Stimulated activated naive CD8-positive, alpha-beta T cell treated with anti-CD3 and anti-CD28 coated beads, Interleukin-15, amount 100 ng/mL, for 72 hours (primary cell): ENCODE measurements around the gene UBASH3A.
A peak's percentile ranks its signal among the peaks of the same experiment; 100 is the strongest.

Experiments
- ATAC-seq: fragments of 150-1000 bp; cut with Tn5 transposase; 2 replicates; pipeline ENCODE4 v1.10.0; 2021; ENCODE audit warnings: mild to moderate bottlenecking, moderate library complexity
- DNase-seq, 2 donors: peaks; one replicate each; pipeline ENCODE4 v3.0.0; 2021 to 2022
- H3K27ac Mint-ChIP-seq, 2 donors: one replicate each; pipeline ENCODE4 v1.8.0; 2022; ENCODE audit warnings: mild to moderate bottlenecking in 2 of 2, mixed read lengths in 2 of 2, moderate library complexity in 2 of 2
- H3K27me3 Mint-ChIP-seq: one replicate; pipeline ENCODE4 v1.8.0; 2022; ENCODE audit warnings: mixed read lengths
- H3K4me1 Mint-ChIP-seq: one replicate; pipeline ENCODE4 v1.8.0; 2022; ENCODE audit warnings: mild to moderate bottlenecking, mixed read lengths
- H3K4me3 Mint-ChIP-seq, 2 donors: one replicate each; pipeline ENCODE4 v1.8.0; 2022; ENCODE audit warnings: mild to moderate bottlenecking in 2 of 2, mixed read lengths in 2 of 2, moderate library complexity in 1 of 2
- H3K9me3 Mint-ChIP-seq, 2 donors: one replicate each; pipeline ENCODE4 v1.8.0; 2022; ENCODE audit warnings: mixed read lengths in 2 of 2

Gene UBASH3A

GRCh38 chr21:42447732-42448131, 44.0 kb downstream of the UBASH3A start:
- Mint-ChIP-seq H3K27me3 (no peaks in the 10 kb centered on the region), H3K4me3 (no peak overlapping the region), H3K27ac (no peak overlapping the region), H3K4me1 (peaks cover 84% of the 10 kb centered on the region), H3K9me3 (no peaks in the 10 kb centered on the region)
- ATAC-seq (no peak), DNase-seq (no peak)

- H3K9me3 Mint-ChIP-seq = no peaks in the 10 kb centered on the region
- ATAC-seq = no peak
- H3K4me1 Mint-ChIP-seq = peaks cover 83% of the 10 kb centered on the region
- no peak overlapping the region for H3K4me3 Mint-ChIP-seq
- no peak for DNase-seq
- H3K27me3 Mint-ChIP-seq = no peaks in the 10 kb centered on the region
- peak overlapping the region in 1 of 2 donors; percentile 89 for H3K27ac Mint-ChIP-seq
Observed at GRCh38 chr21:42448686-42449085, 45.0 kb downstream of the UBASH3A start.

- ATAC-seq (no peak), DNase-seq (no peak)
- Mint-ChIP-seq H3K27me3 (no peaks in the 10 kb centered on the region), H3K4me1 (peaks cover 71% of the 10 kb centered on the region), H3K4me3 (no peak overlapping the region), H3K27ac (no peak overlapping the region), H3K9me3 (no peaks in the 10 kb centered on the region)
Observed at GRCh38 chr21:42451941-42452340, 48.2 kb downstream of the UBASH3A start.

GRCh38 chr21:42452401-42453223, 48.9 kb downstream of the UBASH3A start:
- ATAC-seq = no peak
- no peak overlapping the region for H3K4me3 Mint-ChIP-seq
- no peak for DNase-seq
- H3K4me1 Mint-ChIP-seq = peaks cover 69% of the 10 kb centered on the region
- H3K27me3 Mint-ChIP-seq = no peaks in the 10 kb centered on the region
- no peaks in the 10 kb centered on the region for H3K9me3 Mint-ChIP-seq
- no peak overlapping the region for H3K27ac Mint-ChIP-seq

- peaks cover 61% of the 10 kb centered on the region for H3K4me1 Mint-ChIP-seq
- ATAC-seq (no peak), DNase-seq (no peak)
- no peak overlapping the region for H3K4me3 Mint-ChIP-seq
- no peaks in the 10 kb centered on the region for H3K9me3 Mint-ChIP-seq
- H3K27me3 Mint-ChIP-seq = no peaks in the 10 kb centered on the region
- peak overlapping the region in 1 of 2 donors; percentile 19 for H3K27ac Mint-ChIP-seq
Observed at GRCh38 chr21:42453224-42453985, 49.7 kb downstream of the UBASH3A start.

GRCh38 chr21:42453986-42454570, 50.4 kb downstream of the UBASH3A start:
- Mint-ChIP-seq H3K4me1 (peaks cover 54% of the 10 kb centered on the region), H3K27me3 (no peaks in the 10 kb centered on the region), H3K4me3 (no peak overlapping the region), H3K9me3 (no peaks in the 10 kb centered on the region), H3K27ac (peak overlapping the region in 1 of 2 donors; percentile 19)
- no peak for DNase-seq
- no peak for ATAC-seq

GRCh38 chr21:42454786-42455185, 51.1 kb downstream of the UBASH3A start:
- H3K9me3 Mint-ChIP-seq = no peaks in the 10 kb centered on the region
- H3K27ac Mint-ChIP-seq = peak overlapping the region in 1 of 2 donors; percentile 52
- H3K4me1 Mint-ChIP-seq = peaks cover 47% of the 10 kb centered on the region
- no peaks in the 10 kb centered on the region for H3K27me3 Mint-ChIP-seq
- ATAC-seq (no peak), DNase-seq (no peak)
- H3K4me3 Mint-ChIP-seq = no peak overlapping the region

GRCh38 chr21:42455196-42455595, 51.5 kb downstream of the UBASH3A start:
- Mint-ChIP-seq H3K27me3 (no peaks in the 10 kb centered on the region), H3K27ac (peak overlapping the region in 1 of 2 donors; percentile 40), H3K4me1 (peaks cover 47% of the 10 kb centered on the region), H3K9me3 (no peaks in the 10 kb centered on the region), H3K4me3 (no peak overlapping the region)
- ATAC-seq (no peak), DNase-seq (no peak)

- H3K9me3 Mint-ChIP-seq = no peaks in the 10 kb centered on the region
- peaks cover 47% of the 10 kb centered on the region for H3K4me1 Mint-ChIP-seq
- no peak overlapping the region for H3K4me3 Mint-ChIP-seq
- ATAC-seq (no peak), DNase-seq (no peak)
- H3K27ac Mint-ChIP-seq = no peak overlapping the region
- no peaks in the 10 kb centered on the region for H3K27me3 Mint-ChIP-seq
Observed at GRCh38 chr21:42455754-42456440, 52.2 kb downstream of the UBASH3A start.

GRCh38 chr21:42456457-42456856, 52.8 kb downstream of the UBASH3A start:
- H3K4me3 Mint-ChIP-seq = no peak overlapping the region
- H3K9me3 Mint-ChIP-seq = no peaks in the 10 kb centered on the region
- ATAC-seq = peak; percentile 89
- DNase-seq = peak in 1 of 2 donors; percentile 47
- peaks cover 48% of the 10 kb centered on the region for H3K4me1 Mint-ChIP-seq
- H3K27me3 Mint-ChIP-seq = no peaks in the 10 kb centered on the region
- no peak overlapping the region for H3K27ac Mint-ChIP-seq

GRCh38 chr21:42459082-42459460, 55.4 kb downstream of the UBASH3A start:
- Mint-ChIP-seq H3K9me3 (no peaks in the 10 kb centered on the region), H3K4me1 (peaks cover 65% of the 10 kb centered on the region), H3K27ac (no peak overlapping the region), H3K27me3 (no peaks in the 10 kb centered on the region), H3K4me3 (no peak overlapping the region)
- ATAC-seq = no peak
- no peak for DNase-seq

GRCh38 chr21:42459546-42460215, 56.0 kb downstream of the UBASH3A start:
- peaks cover 71% of the 10 kb centered on the region for H3K4me1 Mint-ChIP-seq
- no peak for ATAC-seq
- H3K4me3 Mint-ChIP-seq = no peak overlapping the region
- H3K27ac Mint-ChIP-seq = peak overlapping the region in 1 of 2 donors; percentile 86
- H3K27me3 Mint-ChIP-seq = no peaks in the 10 kb centered on the region
- H3K9me3 Mint-ChIP-seq = no peaks in the 10 kb centered on the region
- peak in 1 of 2 donors; percentile 5 for DNase-seq

GRCh38 chr21:42460391-42461184, 56.9 kb downstream of the UBASH3A start:
- peak overlapping the region; percentile 86 to 92 for H3K27ac Mint-ChIP-seq
- H3K9me3 Mint-ChIP-seq = no peaks in the 10 kb centered on the region
- H3K27me3 Mint-ChIP-seq = no peaks in the 10 kb centered on the region
- ATAC-seq (peak; percentile 78), DNase-seq (peak in 1 of 2 donors; percentile 54)
- peak overlapping the region; percentile 54 to 77 for H3K4me3 Mint-ChIP-seq
- peaks cover 75% of the 10 kb centered on the region for H3K4me1 Mint-ChIP-seq

- H3K9me3 Mint-ChIP-seq = no peaks in the 10 kb centered on the region
- peak overlapping the region; percentile 54 to 77 for H3K4me3 Mint-ChIP-seq
- no peak for DNase-seq
- H3K27me3 Mint-ChIP-seq = no peaks in the 10 kb centered on the region
- peak overlapping the region; percentile 86 to 92 for H3K27ac Mint-ChIP-seq
- no peak for ATAC-seq
- H3K4me1 Mint-ChIP-seq = peaks cover 75% of the 10 kb centered on the region
Observed at GRCh38 chr21:42461185-42461520, 57.5 kb downstream of the UBASH3A start.
